ENCODE results near the gene PDCD2L. TPM values are rescaled to one million over a fixed set of nuclear protein-coding genes. Genes with fewer than 3 reads are reported as not detected.

PDCD2L gene
- polyA plus RNA-seq, 2 donors: 6.9 to 10.9 TPM

- no peaks in the 10 kb centered on the region for H3K4me1 ChIP-seq (ENCODE audit: control insufficient read depth in 2 of 2, insufficient read depth in 2 of 2, low read length in 1 of 2)
- H3K36me3 ChIP-seq (ENCODE audit: control insufficient read depth in 2 of 2, insufficient read depth in 2 of 2, low read length in 1 of 2): peaks cover 0 to 7% of the 10 kb centered on the region in 2 donors
- 81 to 85% methylated on average over 8 of the region's 8 CpGs for WGBS, 2 donors
- H3K27ac ChIP-seq (ENCODE audit: low read depth in 2 of 2, low read length in 1 of 2): no peak overlapping the region
- H3K27me3 ChIP-seq (ENCODE audit: control insufficient read depth in 1 of 2, insufficient read depth in 2 of 2, low read length in 2 of 2): no peaks in the 10 kb centered on the region
- no peaks in the 10 kb centered on the region for H3K9me3 ChIP-seq (ENCODE audit: control insufficient read depth in 2 of 2, insufficient read depth in 1 of 2, low read depth in 1 of 2, low read length in 1 of 2)
- H3K4me3 ChIP-seq (ENCODE audit: low read depth in 1 of 2, low read length in 2 of 2): no peak overlapping the region
Observed at GRCh38 chr19:34408411-34408810, 4.2 kb downstream of the PDCD2L start.

DNA sequence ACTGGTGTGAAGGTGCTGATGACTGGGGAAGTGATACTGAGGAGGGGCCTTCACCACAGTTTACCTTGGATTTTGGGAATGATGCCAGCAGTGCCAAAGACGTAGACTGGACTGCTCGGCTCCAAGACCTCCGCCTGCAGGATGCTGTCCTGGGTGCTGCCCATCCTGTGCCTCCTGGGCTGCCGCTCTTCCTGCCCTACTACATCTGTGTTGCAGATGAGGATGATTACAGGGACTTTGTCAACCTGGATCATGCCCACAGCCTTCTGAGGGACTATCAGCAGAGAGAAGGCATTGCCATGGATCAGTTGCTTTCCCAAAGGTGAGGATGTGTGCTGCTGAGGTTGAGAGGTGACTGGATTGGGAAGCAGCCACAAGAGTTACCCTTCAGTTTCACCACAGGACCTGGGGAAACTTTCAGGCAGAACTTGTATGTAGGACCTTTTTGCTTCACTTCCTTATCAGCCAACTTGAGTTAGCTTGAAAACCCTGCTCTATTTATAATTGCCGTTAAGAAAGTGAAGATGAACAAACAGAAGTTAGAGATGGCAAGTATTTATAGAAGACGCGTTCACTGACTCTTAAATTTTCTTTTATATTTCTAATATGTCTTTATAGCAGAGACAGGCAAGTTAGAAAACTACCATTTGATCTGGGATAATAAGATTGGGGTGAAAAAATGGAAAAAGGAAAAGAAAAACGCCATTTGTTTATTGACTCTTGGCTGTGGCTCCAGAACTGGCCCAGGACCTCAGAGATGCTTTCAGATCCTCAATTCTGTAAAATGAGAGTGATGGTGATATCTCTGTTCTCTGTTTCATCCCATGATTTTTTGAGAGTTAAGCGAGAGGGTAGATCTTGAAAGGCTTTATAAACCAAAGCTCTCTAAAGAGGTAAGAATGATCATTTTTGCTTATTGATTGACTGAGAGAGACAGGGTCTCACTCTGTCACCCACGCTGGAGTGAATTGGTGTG, 5.3 kb downstream of the PDCD2L start:
- 83 to 86% methylated on average over 10 of the region's 10 CpGs for WGBS, 2 donors
- no peaks in the 10 kb centered on the region for H3K4me1 ChIP-seq (ENCODE audit: control insufficient read depth in 2 of 2, insufficient read depth in 2 of 2, low read length in 1 of 2)

DNA sequence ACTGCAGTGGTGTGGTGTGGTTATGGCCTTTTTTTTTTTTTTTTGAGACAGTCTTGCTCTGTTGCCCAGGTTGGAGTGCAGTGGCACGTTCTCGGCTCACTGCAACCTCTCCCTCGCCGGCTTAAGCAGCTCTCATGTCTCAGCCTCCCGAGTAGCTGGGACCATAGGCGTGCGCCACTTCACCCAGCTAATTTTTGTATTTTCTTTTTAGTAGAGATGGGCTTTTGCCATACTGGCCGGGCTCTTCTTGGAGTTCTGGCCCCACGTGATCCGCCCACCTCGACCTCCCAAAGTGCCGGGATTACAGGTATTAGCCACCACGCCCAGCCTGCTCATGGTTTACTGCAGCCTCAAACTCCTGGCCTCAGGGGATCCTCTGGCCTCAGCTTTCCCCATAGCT, 7.0 kb downstream of the PDCD2L start:
- Histone ChIP-seq H3K4me1 (ENCODE audit: control insufficient read depth in 2 of 2, insufficient read depth in 2 of 2, low read length in 1 of 2) (no peaks in the 10 kb centered on the region), H3K36me3 (ENCODE audit: control insufficient read depth in 2 of 2, insufficient read depth in 2 of 2, low read length in 1 of 2) (peaks cover 3 to 9% of the 10 kb centered on the region in 2 donors), H3K9me3 (ENCODE audit: control insufficient read depth in 2 of 2, insufficient read depth in 1 of 2, low read depth in 1 of 2, low read length in 1 of 2) (no peaks in the 10 kb centered on the region), H3K27me3 (ENCODE audit: control insufficient read depth in 1 of 2, insufficient read depth in 2 of 2, low read length in 2 of 2) (no peaks in the 10 kb centered on the region), H3K27ac (ENCODE audit: low read depth in 2 of 2, low read length in 1 of 2) (no peak overlapping the region), H3K4me3 (ENCODE audit: low read depth in 1 of 2, low read length in 2 of 2) (no peak overlapping the region)
- 94 to 95% methylated on average over 13 of the region's 13 CpGs for WGBS, 2 donors

More for the DNA sequence above, 5.3 kb downstream of the PDCD2L start:
- no peaks in the 10 kb centered on the region for H3K27me3 ChIP-seq (ENCODE audit: control insufficient read depth in 1 of 2, insufficient read depth in 2 of 2, low read length in 2 of 2)
- H3K9me3 ChIP-seq (ENCODE audit: control insufficient read depth in 2 of 2, insufficient read depth in 1 of 2, low read depth in 1 of 2, low read length in 1 of 2): no peaks in the 10 kb centered on the region
- no peak overlapping the region for H3K27ac ChIP-seq (ENCODE audit: low read depth in 2 of 2, low read length in 1 of 2)
- H3K4me3 ChIP-seq (ENCODE audit: low read depth in 1 of 2, low read length in 2 of 2): no peak overlapping the region
- H3K36me3 ChIP-seq (ENCODE audit: control insufficient read depth in 2 of 2, insufficient read depth in 2 of 2, low read length in 1 of 2): peaks cover 0 to 7% of the 10 kb centered on the region in 2 donors

DNA sequence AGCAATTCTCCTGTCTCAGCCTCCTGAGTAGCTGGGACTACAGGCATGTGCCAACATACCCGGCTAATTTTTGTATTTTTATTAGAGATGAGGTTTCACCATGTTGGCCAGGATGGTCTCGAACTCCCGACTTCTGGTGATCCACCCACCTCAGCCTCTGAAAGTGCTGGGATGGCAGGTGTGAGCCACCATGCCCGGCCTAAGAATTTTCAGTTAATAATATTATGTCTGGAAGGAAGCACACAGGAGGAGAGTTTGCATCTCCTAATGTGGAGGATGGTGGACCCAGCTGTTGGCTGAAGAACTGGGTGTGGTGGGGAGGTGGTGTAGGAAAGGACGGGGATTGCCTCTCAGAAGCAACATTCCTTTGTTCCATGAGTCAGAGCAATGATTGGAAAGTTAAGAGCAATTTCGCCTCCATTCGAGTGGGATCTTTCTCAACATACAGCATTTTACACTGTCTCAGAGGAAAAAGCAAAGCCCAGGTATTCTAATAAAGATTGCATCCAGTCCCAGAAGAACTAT, 11.9 kb downstream of the PDCD2L start:
- no peaks in the 10 kb centered on the region for H3K4me1 ChIP-seq (ENCODE audit: control insufficient read depth in 2 of 2, insufficient read depth in 2 of 2, low read length in 1 of 2)
- 93 to 94% methylated on average over 7 of the region's 7 CpGs for WGBS, 2 donors
- H3K4me3 ChIP-seq (ENCODE audit: low read depth in 1 of 2, low read length in 2 of 2): no peak overlapping the region
- H3K27ac ChIP-seq (ENCODE audit: low read depth in 2 of 2, low read length in 1 of 2): no peak overlapping the region
- no peaks in the 10 kb centered on the region for H3K27me3 ChIP-seq (ENCODE audit: control insufficient read depth in 1 of 2, insufficient read depth in 2 of 2, low read length in 2 of 2)
- peaks cover 3 to 5% of the 10 kb centered on the region in 2 donors for H3K36me3 ChIP-seq (ENCODE audit: control insufficient read depth in 2 of 2, insufficient read depth in 2 of 2, low read length in 1 of 2)
- H3K9me3 ChIP-seq (ENCODE audit: control insufficient read depth in 2 of 2, insufficient read depth in 1 of 2, low read depth in 1 of 2, low read length in 1 of 2): no peaks in the 10 kb centered on the region

DNA sequence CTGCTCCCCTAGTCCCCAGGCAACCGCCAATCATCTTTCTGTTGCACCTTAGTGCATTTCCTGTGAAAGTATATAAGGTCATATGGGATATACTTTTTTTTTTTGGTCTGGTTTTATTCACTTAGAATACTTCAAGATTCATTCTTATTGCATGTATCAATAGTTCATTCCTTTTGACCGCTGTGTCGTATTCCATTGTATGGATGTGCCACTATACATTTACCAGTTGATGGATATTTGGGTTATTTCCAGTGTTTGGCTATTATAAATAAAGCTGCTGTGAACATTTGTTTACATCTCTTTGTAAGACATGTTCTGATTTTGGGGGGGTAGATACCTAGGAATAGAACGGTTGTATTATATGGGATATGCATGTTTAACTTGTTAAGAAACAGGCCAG, 14.1 kb downstream of the PDCD2L start:
- no peaks in the 10 kb centered on the region for H3K27me3 ChIP-seq (ENCODE audit: control insufficient read depth in 1 of 2, insufficient read depth in 2 of 2, low read length in 2 of 2)
- H3K27ac ChIP-seq (ENCODE audit: low read depth in 2 of 2, low read length in 1 of 2): no peak overlapping the region
- no peaks in the 10 kb centered on the region for H3K4me1 ChIP-seq (ENCODE audit: control insufficient read depth in 2 of 2, insufficient read depth in 2 of 2, low read length in 1 of 2)
- no peak overlapping the region for H3K4me3 ChIP-seq (ENCODE audit: low read depth in 1 of 2, low read length in 2 of 2)
- WGBS, 2 donors: 98% methylated on average over 4 of the region's 4 CpGs
- H3K9me3 ChIP-seq (ENCODE audit: control insufficient read depth in 2 of 2, insufficient read depth in 1 of 2, low read depth in 1 of 2, low read length in 1 of 2): no peaks in the 10 kb centered on the region
- H3K36me3 ChIP-seq (ENCODE audit: control insufficient read depth in 2 of 2, insufficient read depth in 2 of 2, low read length in 1 of 2): peaks cover 3 to 5% of the 10 kb centered on the region in 2 donors

DNA sequence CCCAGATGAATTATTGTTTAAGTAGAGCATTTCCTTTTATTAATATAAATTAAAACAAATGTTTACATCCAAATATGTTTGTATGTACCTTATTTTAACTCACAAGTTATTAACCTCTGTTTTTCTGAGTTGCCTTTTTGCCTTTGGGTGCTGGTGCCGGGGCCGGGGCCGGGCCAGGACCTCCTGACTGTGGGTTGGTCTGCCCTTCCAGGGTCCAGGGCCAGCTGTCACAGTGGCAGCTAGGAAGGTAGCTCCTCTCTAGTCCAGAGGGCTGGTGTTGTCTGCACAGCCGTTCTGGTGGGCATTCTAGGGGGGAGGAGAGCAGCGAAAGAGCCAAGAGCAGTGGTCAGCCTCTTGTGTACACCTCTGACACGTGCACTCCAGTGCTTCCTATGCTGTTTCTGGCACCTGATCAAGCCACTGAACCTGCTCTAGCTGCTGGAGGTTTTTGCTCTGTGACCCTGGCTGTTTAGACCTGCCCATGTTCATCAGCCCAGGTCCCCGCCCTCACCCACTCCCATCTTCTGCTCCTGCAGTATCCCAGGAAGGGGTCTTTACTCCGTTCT, 22.0 kb downstream of the PDCD2L start:
- Histone ChIP-seq H3K9me3 (ENCODE audit: control insufficient read depth in 2 of 2, insufficient read depth in 1 of 2, low read depth in 1 of 2, low read length in 1 of 2) (no peaks in the 10 kb centered on the region), H3K4me3 (ENCODE audit: low read depth in 1 of 2, low read length in 2 of 2) (no peak overlapping the region), H3K36me3 (ENCODE audit: control insufficient read depth in 2 of 2, insufficient read depth in 2 of 2, low read length in 1 of 2) (peaks cover 0 to under 1% of the 10 kb centered on the region in 2 donors), H3K27me3 (ENCODE audit: control insufficient read depth in 1 of 2, insufficient read depth in 2 of 2, low read length in 2 of 2) (no peaks in the 10 kb centered on the region), H3K4me1 (ENCODE audit: control insufficient read depth in 2 of 2, insufficient read depth in 2 of 2, low read length in 1 of 2) (peaks cover 0 to 2% of the 10 kb centered on the region in 2 donors), H3K27ac (ENCODE audit: low read depth in 2 of 2, low read length in 1 of 2) (no peak overlapping the region)
- 82 to 83% methylated on average over 8 of the region's 8 CpGs for WGBS, 2 donors

GRCh38 chr19:34428549-34429285, 24.5 kb downstream of the PDCD2L start:
- H3K27me3 ChIP-seq (ENCODE audit: control insufficient read depth in 1 of 2, insufficient read depth in 2 of 2, low read length in 2 of 2): no peaks in the 10 kb centered on the region
- peak overlapping the region; percentile 78 to 91 for H3K4me3 ChIP-seq (ENCODE audit: low read depth in 1 of 2, low read length in 2 of 2)
- H3K4me1 ChIP-seq (ENCODE audit: control insufficient read depth in 2 of 2, insufficient read depth in 2 of 2, low read length in 1 of 2): peaks cover 0 to 2% of the 10 kb centered on the region in 2 donors
- 0 to 1% methylated on average over 57 to 68 of the region's 68 CpGs for WGBS, 2 donors
- H3K36me3 ChIP-seq (ENCODE audit: control insufficient read depth in 2 of 2, insufficient read depth in 2 of 2, low read length in 1 of 2): peaks cover 0 to 4% of the 10 kb centered on the region in 2 donors
- H3K27ac ChIP-seq (ENCODE audit: low read depth in 2 of 2, low read length in 1 of 2): peak overlapping the region; percentile 74 to 82
- H3K9me3 ChIP-seq (ENCODE audit: control insufficient read depth in 2 of 2, insufficient read depth in 1 of 2, low read depth in 1 of 2, low read length in 1 of 2): no peaks in the 10 kb centered on the region

DNA sequence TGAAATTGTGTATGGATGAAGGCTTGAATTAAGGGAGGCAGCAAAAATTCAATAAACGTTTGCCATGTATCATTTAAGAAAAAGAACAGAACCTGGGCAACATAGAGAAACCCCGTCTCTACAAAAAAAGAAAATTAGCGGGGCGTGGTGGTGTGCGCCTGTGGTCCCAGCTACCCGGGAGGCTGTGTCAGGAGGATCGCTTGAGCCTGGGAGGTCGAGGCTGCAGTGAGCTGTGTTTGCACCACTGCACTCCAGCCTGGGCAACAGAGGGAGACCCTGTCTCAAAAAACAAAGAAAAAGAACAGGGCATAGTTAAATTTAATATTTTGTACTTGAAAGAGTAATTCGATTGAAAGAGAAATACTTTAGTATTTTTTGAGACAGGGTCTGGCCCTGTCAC, 25.4 kb downstream of the PDCD2L start:
- no peaks in the 10 kb centered on the region for H3K27me3 ChIP-seq (ENCODE audit: control insufficient read depth in 1 of 2, insufficient read depth in 2 of 2, low read length in 2 of 2)
- WGBS, 2 donors: 66 to 68% methylated on average over 9 of the region's 9 CpGs
- H3K9me3 ChIP-seq (ENCODE audit: control insufficient read depth in 2 of 2, insufficient read depth in 1 of 2, low read depth in 1 of 2, low read length in 1 of 2): no peaks in the 10 kb centered on the region
- peak overlapping the region in 1 of 2 donors; percentile 91 for H3K4me3 ChIP-seq (ENCODE audit: low read depth in 1 of 2, low read length in 2 of 2)
- H3K36me3 ChIP-seq (ENCODE audit: control insufficient read depth in 2 of 2, insufficient read depth in 2 of 2, low read length in 1 of 2): peaks cover 0 to 4% of the 10 kb centered on the region in 2 donors
- H3K27ac ChIP-seq (ENCODE audit: low read depth in 2 of 2, low read length in 1 of 2): no peak overlapping the region
- H3K4me1 ChIP-seq (ENCODE audit: control insufficient read depth in 2 of 2, insufficient read depth in 2 of 2, low read length in 1 of 2): peaks cover 0 to 2% of the 10 kb centered on the region in 2 donors

All from esophagus (tissue), 2 donors.